Activated CD4-positive, CD25-positive, alpha-beta regulatory T cell (primary cell): ENCODE data around the gene CRYL1.

Source experiments
- DNase-seq, 4 experiments: peaks; one replicate each; lab custom pipeline; 2025; lab: John Stamatoyannopoulos, UW

Gene CRYL1

DNA sequence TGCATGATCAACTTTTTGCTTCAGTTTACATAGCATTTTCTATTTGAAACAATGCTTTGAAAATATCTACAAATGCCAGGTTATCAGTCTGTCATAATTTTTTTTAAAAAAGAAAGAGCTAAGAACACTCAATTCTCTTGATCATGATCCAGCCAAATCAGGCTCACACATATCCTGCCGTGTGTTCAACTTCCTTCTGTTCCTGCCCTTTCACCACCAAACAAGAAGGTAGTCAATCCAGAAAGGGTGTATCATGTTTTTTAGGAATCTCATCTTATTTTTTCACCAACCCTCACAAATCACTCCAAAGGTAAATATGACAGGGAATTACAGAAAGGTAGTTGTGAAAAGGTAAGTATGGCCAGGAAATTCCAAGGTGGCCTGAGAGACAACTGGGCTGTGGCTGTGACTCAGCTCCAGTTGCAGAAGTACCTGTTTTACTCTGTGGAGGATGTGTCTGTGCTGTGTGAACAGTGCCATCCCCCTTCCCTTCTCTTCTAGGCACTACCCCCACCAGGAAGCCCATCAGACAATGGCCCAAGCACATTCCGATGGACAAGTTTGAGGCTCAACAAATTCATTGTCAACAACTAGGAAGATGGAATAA lies 154.7 kb downstream of the CRYL1 start:
- DNase-seq: no peak

- no peak for DNase-seq
Measured at GRCh38 chr13:20369886-20370361, 155.7 kb downstream of the CRYL1 start.

GRCh38 chr13:20366056-20366455 lies 159.6 kb downstream of the CRYL1 start:
- no peak for DNase-seq

- DNase-seq: no peak
Measured at GRCh38 chr13:20363603-20364002, 162.1 kb downstream of the CRYL1 start.

DNA sequence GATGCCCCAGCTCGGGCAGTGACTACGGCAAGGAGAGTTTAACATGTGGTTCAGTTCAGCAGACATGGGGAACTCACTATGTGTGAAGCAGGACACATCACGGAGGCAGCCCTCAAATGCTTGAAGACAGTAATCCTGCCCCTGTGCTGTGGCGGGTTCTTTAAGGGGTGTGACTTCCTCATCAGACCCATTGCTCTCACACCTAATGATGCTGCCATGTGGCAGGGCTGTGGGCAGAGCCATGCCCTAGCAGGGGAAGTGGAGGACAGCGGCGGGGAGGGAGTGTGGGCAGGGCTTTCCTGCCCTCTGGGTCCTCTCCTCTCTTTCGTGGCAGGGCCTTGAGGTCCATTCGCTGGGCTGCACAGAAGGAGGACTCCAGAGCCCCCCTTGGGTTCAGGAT lies 162.5 kb downstream of the CRYL1 start:
- no peak for DNase-seq

GRCh38 chr13:20362484-20363041 lies 163.1 kb downstream of the CRYL1 start:
- no peak for DNase-seq

GRCh38 chr13:20360835-20361412 lies 164.7 kb downstream of the CRYL1 start:
- DNase-seq: no peak

DNA sequence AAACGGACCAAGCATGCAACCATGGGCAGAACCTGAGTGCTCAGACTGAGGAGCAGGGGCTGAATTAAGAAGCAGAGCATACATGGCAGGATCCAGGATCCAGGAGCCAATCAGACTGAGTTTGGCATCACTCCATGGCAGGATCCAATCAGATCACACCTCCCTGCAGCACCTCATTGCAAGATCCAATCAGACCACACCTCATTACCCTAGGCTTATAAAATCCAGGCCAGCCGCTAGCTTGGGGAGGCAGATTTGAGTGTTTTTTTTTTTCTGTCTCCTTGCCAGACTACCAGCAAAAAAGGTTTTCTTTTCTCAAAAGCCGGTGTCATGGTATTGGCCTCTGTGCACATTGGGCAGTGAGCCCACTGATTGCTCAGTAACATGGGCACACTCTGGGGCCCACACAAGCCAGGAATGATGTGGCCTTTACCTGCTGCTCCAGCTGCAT lies 165.6 kb downstream of the CRYL1 start:
- DNase-seq: no peak

DNA sequence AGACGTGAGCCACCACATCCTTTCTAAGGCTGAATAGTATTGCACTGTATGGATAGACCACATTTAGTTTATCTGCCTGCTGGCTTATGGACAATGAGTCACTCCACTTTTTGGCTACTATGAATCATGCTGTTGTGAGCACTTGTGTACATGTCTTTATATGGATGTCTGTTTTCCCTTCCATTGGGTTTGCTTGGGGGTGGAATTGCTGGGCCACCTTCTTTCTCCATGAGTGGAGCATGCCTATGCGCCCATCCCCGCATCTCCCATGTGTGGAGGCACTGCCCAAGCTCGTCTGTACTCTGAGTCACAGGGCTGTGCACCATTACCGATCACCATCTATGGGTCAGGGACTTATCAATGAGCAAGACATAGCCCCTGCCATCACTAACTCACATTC lies 166.3 kb downstream of the CRYL1 start:
- DNase-seq: no peak

- DNase-seq: no peak
Measured at GRCh38 chr13:20358022-20358421, 167.6 kb downstream of the CRYL1 start.

DNA sequence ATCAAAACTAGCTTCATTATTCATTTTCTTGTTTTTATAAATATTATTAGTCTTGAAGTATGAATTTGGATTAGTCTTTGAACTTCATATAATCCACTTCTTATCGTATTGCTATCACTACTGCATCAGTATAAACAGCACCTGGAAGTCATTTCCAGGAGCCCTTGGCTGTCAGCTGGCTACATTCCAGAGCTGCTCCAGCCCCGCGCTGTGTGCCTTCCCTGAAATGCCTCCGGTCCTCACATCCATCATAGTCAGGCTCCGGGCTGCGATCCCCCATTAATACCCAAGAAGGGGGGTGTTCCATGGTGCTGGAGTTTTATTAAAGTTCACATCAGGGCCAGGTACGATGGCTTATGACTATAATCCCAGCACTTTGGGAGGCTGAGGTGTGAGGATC lies 169.2 kb downstream of the CRYL1 start:
- no peak for DNase-seq

DNA sequence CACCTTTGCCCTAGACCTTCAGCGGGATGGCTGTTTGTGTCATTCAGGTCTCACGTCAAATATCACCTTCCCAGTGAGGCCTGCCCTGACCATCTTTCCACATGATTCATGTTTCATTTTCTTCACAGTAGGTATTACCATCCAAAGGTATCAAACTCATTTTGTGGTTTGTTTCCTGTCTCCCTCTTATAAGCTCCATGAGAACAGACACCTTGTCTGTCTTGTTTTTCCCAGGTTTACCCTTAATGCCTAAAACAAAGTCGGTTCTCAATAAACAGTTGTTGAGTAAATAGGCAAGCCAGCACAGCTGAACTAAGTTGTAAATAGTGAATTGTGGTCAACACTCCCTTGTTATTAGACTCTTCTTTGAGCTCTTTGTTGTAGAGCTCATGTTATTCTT lies 170.9 kb downstream of the CRYL1 start:
- no peak for DNase-seq

DNA sequence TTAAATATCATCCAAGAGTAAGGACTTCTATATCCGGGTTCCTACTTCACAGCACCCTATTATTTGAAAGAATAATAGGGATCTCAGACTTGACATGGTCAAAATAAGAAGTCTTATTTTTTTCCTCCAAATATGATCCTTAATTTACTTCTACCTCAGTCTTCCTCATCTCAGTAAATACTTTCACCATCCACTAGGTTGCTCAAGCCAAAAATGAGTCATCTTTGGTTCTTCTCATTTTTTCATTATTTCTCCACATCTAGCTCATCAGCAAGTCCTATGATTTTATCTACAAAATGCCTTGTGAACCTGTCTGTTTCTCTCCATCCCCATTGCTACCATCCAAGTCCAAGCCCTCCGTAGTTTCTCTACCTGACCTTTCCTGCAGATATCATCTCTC lies 171.7 kb downstream of the CRYL1 start:
- DNase-seq: no peak
